HepG2 (cell line): ENCODE data around the gene PLK5. TPM values are rescaled to one million over a fixed set of nuclear protein-coding genes. Genes with fewer than 3 reads are reported as not detected.

Experiments
- CHCHD3 ChIP-seq: sonication (generic); formaldehyde crosslinking; IDR thresholded peaks from 2 replicates; pipeline ENCODE4 v1.8.0; 2022; ENCODE audit warnings: mild to moderate bottlenecking, missing genetic modification reagents, moderate library complexity
- CHD4 ChIP-seq: fragments of 200-600 bp; sonication (generic); IDR thresholded peaks from 2 replicates; pipeline ENCODE4 v1.7.0; 2017; ENCODE audit warnings: mild to moderate bottlenecking, low read length, borderline replicate concordance
- CSRNP2 ChIP-seq: sonication (generic); formaldehyde crosslinking; conservative IDR thresholded peaks from 2 replicates; pipeline ENCODE4 v1.8.0; 2022; ENCODE audit warnings: low read depth, missing genetic modification reagents
- DBP ChIP-seq: sonication (generic); formaldehyde crosslinking; IDR thresholded peaks from 2 replicates; pipeline ENCODE4 v1.4.0; 2020; ENCODE audit warnings: missing genetic modification reagents; ENCODE audit errors: not compliant biosample characterization
- GLI4 ChIP-seq: sonication (generic); formaldehyde crosslinking; IDR thresholded peaks from 2 replicates; pipeline ENCODE4 v1.5.1; 2020; ENCODE audit warnings: missing genetic modification reagents, mild to moderate bottlenecking, moderate library complexity, borderline replicate concordance
- HBP1 ChIP-seq: IDR thresholded peaks from 2 replicates; pipeline ENCODE4 v1.6.1; 2016; ENCODE audit warnings: low read depth, control low read depth
- HNF4G ChIP-seq, 2 experiments: sonication (generic) in 1 of 2; formaldehyde crosslinking in 1 of 2; IDR thresholded peaks; 2 replicates each; pipeline versions ENCODE4 v1.4.0 to v1.6.1; 2011 to 2020; ENCODE audit warnings: borderline replicate concordance in 2 of 2, low read depth in 2 of 2, mild to moderate bottlenecking in 2 of 2, low read length in 1 of 2, missing genetic modification reagents in 1 of 2, moderate library complexity in 1 of 2
- MAF1 ChIP-seq: sonication (generic); formaldehyde crosslinking; IDR thresholded peaks from 2 replicates; pipeline ENCODE4 v1.5.0; 2020; ENCODE audit warnings: missing genetic modification reagents, borderline replicate concordance
- MAZ ChIP-seq, 2 experiments: sonication (generic) in 1 of 2; formaldehyde crosslinking in 1 of 2; IDR thresholded peaks; 2 replicates each; pipeline versions ENCODE4 v1.5.0 to v1.6.1; 2012 to 2020; ENCODE audit warnings: low read depth in 2 of 2, mild to moderate bottlenecking in 2 of 2, borderline replicate concordance in 1 of 2, improper control_type of control experiment in 1 of 2, low read length in 1 of 2, missing genetic modification reagents in 1 of 2, moderate library complexity in 1 of 2
- THAP8 ChIP-seq: sonication (generic); formaldehyde crosslinking; IDR thresholded peaks from 2 replicates; pipeline ENCODE4 v1.5.1; 2020; ENCODE audit warnings: missing genetic modification reagents, mild to moderate bottlenecking, borderline replicate concordance
- WIZ ChIP-seq: sonication (generic); formaldehyde crosslinking; IDR thresholded peaks from 2 replicates; pipeline ENCODE4 v1.5.1; 2020; ENCODE audit warnings: mild to moderate bottlenecking, missing genetic modification reagents
- ZHX1 ChIP-seq: sonication (generic); formaldehyde crosslinking; IDR thresholded peaks from 2 replicates; pipeline ENCODE4 v1.8.1; 2022; ENCODE audit warnings: low read depth, mild to moderate bottlenecking, missing genetic modification reagents
- ZNF350 ChIP-seq: sonication (generic); formaldehyde crosslinking; IDR thresholded peaks from 2 replicates; pipeline ENCODE4 v1.4.0; 2020; ENCODE audit warnings: mild to moderate bottlenecking, low read depth, missing genetic modification reagents, borderline replicate concordance
- ZNF503 ChIP-seq: sonication (generic); formaldehyde crosslinking; IDR thresholded peaks from 2 replicates; pipeline ENCODE4 v1.4.0; 2020; ENCODE audit warnings: missing genetic modification reagents
- ZNF576 ChIP-seq: sonication (generic); formaldehyde crosslinking; IDR thresholded peaks from 2 replicates; pipeline ENCODE4 v1.4.0; 2020; ENCODE audit warnings: mild to moderate bottlenecking, missing genetic modification reagents
- ZNF891 ChIP-seq: sonication (generic); formaldehyde crosslinking; IDR thresholded peaks from 2 replicates; pipeline ENCODE4 v1.5.0; 2020; ENCODE audit warnings: mild to moderate bottlenecking, missing genetic modification reagents
- polyA plus RNA-seq, 8 experiments: library from polyadenylated mRNA; depleted of rRNA in 3 of 8; stranded (reverse) in 7 of 8; unstranded in 1 of 8; fragments of >200 nt; fragmentation: Illumina TruSeq in 4 of 8; extraction: Trizol in 4 of 8; gene quantifications; 2 replicates each; pipeline versions ENCODE4 v1.2.1 to v1.2.3, GENCODE V29; 2011 to 2016; ENCODE audit warnings: low read depth in 4 of 8, missing spikeins in 1 of 8, mixed read lengths in 1 of 8; ENCODE audit not compliant: insufficient read depth in 1 of 8
- total RNA-seq, 5 experiments: library from RNA; depleted of rRNA; stranded (reverse); fragments of >200 nt; fragmentation: Illumina TruSeq; extraction: Trizol; gene quantifications; 2 replicates each; pipeline ENCODE4 v1.2.3, GENCODE V29; 2016; ENCODE audit warnings: low read depth in 1 of 5

Gene PLK5
- total and polyA plus RNA-seq, 2 of the 13 experiments (the other 11 are each of a cell fraction or from before 2014, with no cell fraction given) = not detected

- no peak for TF ChIP-seq DBP
- TF ChIP-seq ZNF576 (CRISPR knock-in tag) = no peak
- peak; percentile 45; the same call in 1 of the 2 replicates for TF ChIP-seq HNF4G (IDR thresholded peaks at IDR 0.05; ENCODE audit: borderline replicate concordance, low read depth, low read length)
- no peak for TF ChIP-seq HNF4G (CRISPR knock-in tag; IDR thresholded peaks at IDR 0.05; ENCODE audit: borderline replicate concordance, low read depth)
- no peak for TF ChIP-seq WIZ (CRISPR knock-in tag)
- TF ChIP-seq MAF1 (CRISPR knock-in tag) = no peak
- TF ChIP-seq CSRNP2 (CRISPR knock-in tag) = no peak
- 0 out of 2 replicates have a peak, but pooled peaks have one; percentile 18 for TF ChIP-seq ZHX1 (CRISPR knock-in tag)
- no peak for TF ChIP-seq THAP8 (CRISPR knock-in tag)
- no peak for TF ChIP-seq ZNF350 (CRISPR knock-in tag)
- no peak for TF ChIP-seq CHCHD3 (CRISPR knock-in tag)
- TF ChIP-seq CHD4 = peak; percentile 88
- no peak for TF ChIP-seq ZNF503 (CRISPR knock-in tag)
- no peak for TF ChIP-seq HBP1 (CRISPR knock-in tag)
- TF ChIP-seq GLI4 = no peak
- no peak for TF ChIP-seq MAZ (IDR thresholded peaks at IDR 0.05; ENCODE audit: borderline replicate concordance, low read depth, low read length)
- no peak for TF ChIP-seq MAZ (CRISPR knock-in tag; IDR thresholded peaks at IDR 0.05; ENCODE audit: low read depth)
- no peak for TF ChIP-seq ZNF891 (CRISPR knock-in tag)
These were observed 41.3 kb upstream of the PLK5 start (continued) for GRCh38 chr19:1482361-1483130.
